Dermis lymphatic vessel endothelial cell (primary cell): ENCODE results near the gene KCNK17. TPM values are rescaled to one million over a fixed set of nuclear protein-coding genes. Genes with fewer than 3 reads are reported as not detected.

Source experiments
- total RNA-seq: library from RNA; depleted of rRNA; stranded (reverse); fragments of >200 nt; gene quantifications from 2 replicates; pipeline ENCODE4 v1.2.1, GENCODE V29; 2014

The KCNK17 gene, protein sequence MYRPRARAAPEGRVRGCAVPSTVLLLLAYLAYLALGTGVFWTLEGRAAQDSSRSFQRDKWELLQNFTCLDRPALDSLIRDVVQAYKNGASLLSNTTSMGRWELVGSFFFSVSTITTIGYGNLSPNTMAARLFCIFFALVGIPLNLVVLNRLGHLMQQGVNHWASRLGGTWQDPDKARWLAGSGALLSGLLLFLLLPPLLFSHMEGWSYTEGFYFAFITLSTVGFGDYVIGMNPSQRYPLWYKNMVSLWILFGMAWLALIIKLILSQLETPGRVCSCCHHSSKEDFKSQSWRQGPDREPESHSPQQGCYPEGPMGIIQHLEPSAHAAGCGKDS
- 0.09 TPM in 1 of 2 replicates, not detected in the other for total RNA-seq

DNA sequence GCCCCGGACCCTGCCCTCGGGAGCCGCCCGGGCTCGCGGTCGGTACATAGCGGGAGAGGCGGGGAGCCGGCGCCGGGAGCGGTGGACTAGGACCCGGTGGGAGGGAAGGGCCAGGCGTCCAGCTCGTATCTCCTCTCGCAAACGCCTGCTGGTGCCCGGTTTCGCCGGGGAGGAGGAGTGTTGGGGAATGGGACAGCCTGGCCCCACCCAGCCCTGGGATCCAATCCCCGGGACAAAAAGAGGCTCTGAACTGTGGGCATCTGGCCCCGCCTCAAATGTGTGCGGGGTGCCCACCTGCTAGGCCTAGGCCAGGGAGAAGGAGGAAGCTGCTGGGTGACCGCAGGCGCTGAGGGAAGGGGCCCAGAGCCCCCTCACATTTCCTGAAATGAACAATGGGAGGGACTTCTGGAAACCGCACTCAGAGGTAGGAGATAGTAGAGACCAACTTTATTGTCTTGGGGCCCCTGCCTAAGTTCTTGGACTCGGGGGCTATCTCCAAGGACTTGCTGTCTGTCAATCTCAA lies at the start of gene KCNK17:
TSS of gene KCNK17 (minus strand) at position 147 of the 523 bp plus-strand sequence. CDS start at position 48, 99 bp downstream.

DNA sequence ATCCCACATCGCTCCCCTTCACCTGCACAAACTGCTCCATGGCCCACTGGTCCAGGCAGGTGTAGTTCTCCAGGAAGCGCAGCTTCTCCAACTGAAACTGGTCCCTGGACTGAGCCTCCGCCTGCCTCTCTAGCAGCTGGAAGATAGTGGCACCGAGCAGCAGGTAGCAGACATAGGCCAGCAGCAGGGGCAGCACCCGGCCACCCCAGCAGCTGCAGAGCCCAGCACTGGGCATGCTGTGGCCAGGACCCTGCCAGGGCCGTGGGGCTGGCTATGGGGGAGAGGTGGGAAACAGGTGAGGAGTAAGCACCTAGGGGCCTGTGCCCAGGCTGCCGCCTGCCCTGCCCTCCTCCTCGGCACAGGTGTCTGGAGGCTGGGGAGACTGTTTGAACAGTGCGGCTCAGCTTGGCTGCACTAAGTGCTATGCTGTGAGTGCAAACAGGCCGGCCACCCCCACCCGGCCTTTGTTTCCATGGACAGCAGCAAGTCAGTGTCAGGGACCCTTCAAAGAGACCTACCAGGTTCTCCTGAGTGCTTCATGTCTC lies 8.2 kb upstream of the KCNK17 start, which contains the start of gene KCNK16:
TSS of gene KCNK16 (minus strand) at position 397 of the 545 bp plus-strand sequence. CDS start at position 235, 162 bp downstream.

Other genes with a start within 250 kb of the KCNK17 start
- 11.2 and 12.2 TPM in 2 replicates for gene SAYSD1, start 199.2 kb downstream of the KCNK17 start, total RNA-seq
- gene KCNK5, start 84.9 kb downstream of the KCNK17 start, total RNA-seq, result not detected in 2 replicates
- gene KCNK16, start 8.3 kb upstream of the KCNK17 start, total RNA-seq, result not detected in 2 replicates